H9 (cell line): Measurements from ENCODE around the gene PRTN3. TPM values are rescaled to one million over a fixed set of nuclear protein-coding genes. Genes with fewer than 3 reads are reported as not detected.

Experiments
- DNase-seq: peaks from one replicate; pipeline ENCODE4 v3.0.0-alpha.2; 2017
- H2AFZ ChIP-seq: one replicate; pipeline ENCODE4 v1.6.1; 2013; ENCODE audit warnings: mild to moderate bottlenecking, low read length, control low read depth, moderate library complexity
- H2AK5ac ChIP-seq: 2 replicates; pipeline ENCODE4 v1.6.1; 2013; ENCODE audit warnings: low read length, control low read depth, mixed read lengths; ENCODE audit not compliant: insufficient read length
- H2BK120ac ChIP-seq: one replicate; pipeline ENCODE4 v1.6.1; 2013; ENCODE audit warnings: low read depth, mild to moderate bottlenecking, low read length, control low read depth, inconsistent platforms; ENCODE audit not compliant: poor library complexity, severe bottlenecking
- H2BK12ac ChIP-seq: 2 replicates; pipeline ENCODE4 v1.6.1; 2013; ENCODE audit warnings: low read length, control low read depth, mixed read lengths, low read depth; ENCODE audit not compliant: insufficient read length
- H2BK15ac ChIP-seq: 2 replicates; pipeline ENCODE4 v1.6.1; 2013; ENCODE audit warnings: low read depth, low read length, control low read depth
- H2BK20ac ChIP-seq: one replicate; pipeline ENCODE4 v1.6.1; 2013; ENCODE audit warnings: low read depth, mild to moderate bottlenecking, low read length, control low read depth, inconsistent platforms; ENCODE audit not compliant: poor library complexity, severe bottlenecking
- H2BK5ac ChIP-seq: 2 replicates; pipeline ENCODE4 v1.6.1; 2013; ENCODE audit warnings: low read length, control low read depth, mixed read lengths; ENCODE audit not compliant: insufficient read length
- H3K14ac ChIP-seq: 2 replicates; pipeline ENCODE4 v1.6.1; 2013; ENCODE audit warnings: low read length, control low read depth; ENCODE audit not compliant: insufficient read depth
- H3K18ac ChIP-seq: 2 replicates; pipeline ENCODE4 v1.6.1; 2013; ENCODE audit warnings: low read depth, mild to moderate bottlenecking, mixed read lengths, low read length, control low read depth; ENCODE audit not compliant: insufficient read length
- H3K23ac ChIP-seq: 2 replicates; pipeline ENCODE4 v1.6.1; 2013; ENCODE audit warnings: low read length, control low read depth, mixed read lengths, low read depth; ENCODE audit not compliant: insufficient read length
- H3K23me2 ChIP-seq: 2 replicates; pipeline ENCODE4 v1.6.1; 2013; ENCODE audit warnings: low read depth, mild to moderate bottlenecking, mixed read lengths, low read length, control low read depth; ENCODE audit not compliant: insufficient read length, poor library complexity, severe bottlenecking
- H3K27ac ChIP-seq: 2 replicates; pipeline ENCODE4 v1.5.1; 2013; ENCODE audit warnings: low read length, control low read depth, mixed read lengths, low read depth; ENCODE audit not compliant: insufficient read length
- H3K27me3 ChIP-seq: 2 replicates; pipeline ENCODE4 v1.6.1; 2013; ENCODE audit warnings: low read length, control low read depth, inconsistent platforms; ENCODE audit not compliant: insufficient read depth
- H3K4ac ChIP-seq: 2 replicates; pipeline ENCODE4 v1.6.1; 2013; ENCODE audit warnings: low read depth, mild to moderate bottlenecking, control low read depth, inconsistent platforms, low read length, moderate library complexity
- H3K4me1 ChIP-seq: 2 replicates; pipeline ENCODE4 v1.6.1; 2013; ENCODE audit warnings: low read length, control low read depth, inconsistent platforms; ENCODE audit not compliant: insufficient read depth
- H3K4me2 ChIP-seq: 2 replicates; pipeline ENCODE4 v1.6.1; 2013; ENCODE audit warnings: low read length, control low read depth, mixed read lengths; ENCODE audit not compliant: insufficient read length, insufficient read depth
- H3K56ac ChIP-seq: 2 replicates; pipeline ENCODE4 v1.6.1; 2013; ENCODE audit warnings: low read depth, mild to moderate bottlenecking, mixed read lengths, low read length, control low read depth; ENCODE audit not compliant: insufficient read length
- H3K79me1 ChIP-seq: 2 replicates; pipeline ENCODE4 v1.6.1; 2013; ENCODE audit warnings: low read depth, mild to moderate bottlenecking, moderate library complexity, low read length, control low read depth, inconsistent platforms; ENCODE audit not compliant: insufficient read depth, poor library complexity, severe bottlenecking
- H3K79me2 ChIP-seq: 2 replicates; pipeline ENCODE4 v1.6.1; 2013; ENCODE audit warnings: low read length, control low read depth, inconsistent platforms; ENCODE audit not compliant: insufficient read depth
- H3K9ac ChIP-seq: 2 replicates; pipeline ENCODE4 v1.6.1; 2013; ENCODE audit warnings: low read length, control low read depth, mixed read lengths; ENCODE audit not compliant: insufficient read length; ENCODE audit errors: extremely low read depth
- H3K9me3 ChIP-seq: one replicate; pipeline ENCODE4 v1.6.1; 2013; ENCODE audit warnings: low read depth, low read length, inconsistent platforms; ENCODE audit not compliant: control insufficient read depth
- H3T11ph ChIP-seq: one replicate; pipeline ENCODE4 v1.6.1; 2013; ENCODE audit warnings: mild to moderate bottlenecking, low read length, control low read depth, inconsistent platforms
- H4K20me1 ChIP-seq: one replicate; pipeline ENCODE4 v1.6.1; 2013; ENCODE audit not compliant: control insufficient read depth, insufficient read length, insufficient read depth
- H4K5ac ChIP-seq: 2 replicates; pipeline ENCODE4 v1.6.1; 2013; ENCODE audit warnings: low read depth, mild to moderate bottlenecking, mixed read lengths, low read length, control low read depth; ENCODE audit not compliant: insufficient read length
- H4K8ac ChIP-seq: replicated peaks from 2 replicates; pipeline ENCODE4 v1.6.1; 2013; ENCODE audit warnings: low read length, control low read depth, mixed read lengths, low read depth; ENCODE audit not compliant: insufficient read length
- H4K91ac ChIP-seq: 2 replicates; pipeline ENCODE4 v1.6.1; 2013; ENCODE audit warnings: low read depth, mild to moderate bottlenecking, moderate library complexity, mixed read lengths, low read length, control low read depth; ENCODE audit not compliant: insufficient read length
- H3K27ac Mint-ChIP-seq, 3 experiments: 2 replicates in 2 of 3; 3 replicates in 1 of 3; pipeline ENCODE4 v1.8.0; 2020 to 2021; ENCODE audit warnings: mixed read lengths in 3 of 3, mild to moderate bottlenecking in 1 of 3, moderate library complexity in 1 of 3
- H3K27me3 Mint-ChIP-seq: 2 replicates; pipeline ENCODE4 v1.8.0; 2021; ENCODE audit warnings: low read depth, mild to moderate bottlenecking, moderate library complexity, mixed read lengths
- H3K36me3 Mint-ChIP-seq, 3 experiments: 2 replicates in 2 of 3; 3 replicates in 1 of 3; pipeline ENCODE4 v1.8.0; 2020 to 2021; ENCODE audit warnings: low read depth in 3 of 3, mixed read lengths in 3 of 3; ENCODE audit not compliant: insufficient read depth in 1 of 3
- H3K4me1 Mint-ChIP-seq, 2 experiments: 2 replicates each; pipeline ENCODE4 v1.8.0; 2020; ENCODE audit warnings: mixed read lengths in 2 of 2
- H3K4me3 Mint-ChIP-seq, 2 experiments: 2 replicates in 1 of 2; 3 replicates in 1 of 2; pipeline ENCODE4 v1.8.0; 2020 to 2021; ENCODE audit warnings: mild to moderate bottlenecking in 2 of 2, mixed read lengths in 2 of 2, moderate library complexity in 1 of 2
- H3K9me3 Mint-ChIP-seq, 2 experiments: 2 replicates in 1 of 2; 3 replicates in 1 of 2; pipeline ENCODE4 v1.8.0; 2020; ENCODE audit warnings: mild to moderate bottlenecking in 2 of 2, mixed read lengths in 2 of 2, moderate library complexity in 1 of 2
- WGBS: extraction: QIAGEN DNeasy Blood & Tissue Kit; methylation state at CpG from one replicate; pipeline ENCODE4 v1.1.7; 2013; ENCODE audit warnings: missing lambda C conversion rate, low lambda C conversion rate, mixed read lengths; ENCODE audit not compliant: insufficient read length; ENCODE audit errors: extremely low coverage; 5-methylcytosine and 5-hydroxymethylcytosine counted together
- total RNA-seq: library from RNA; stranded (reverse); gene quantifications from 2 replicates; pipeline ENCODE4 v1.2.1, GENCODE V29; 2021
- TF ChIP-seq, protein P1 (sequence below): fragments of 200-600 bp; sonication (generic); conservative IDR thresholded peaks from 3 replicates; pipeline ENCODE4 v1.8.0; 2021; ENCODE audit warnings: antibody characterized with exemption, mild to moderate bottlenecking

Gene PRTN3
- total RNA-seq, 1 experiment from 2014 or later = 0.31 TPM

DNA sequence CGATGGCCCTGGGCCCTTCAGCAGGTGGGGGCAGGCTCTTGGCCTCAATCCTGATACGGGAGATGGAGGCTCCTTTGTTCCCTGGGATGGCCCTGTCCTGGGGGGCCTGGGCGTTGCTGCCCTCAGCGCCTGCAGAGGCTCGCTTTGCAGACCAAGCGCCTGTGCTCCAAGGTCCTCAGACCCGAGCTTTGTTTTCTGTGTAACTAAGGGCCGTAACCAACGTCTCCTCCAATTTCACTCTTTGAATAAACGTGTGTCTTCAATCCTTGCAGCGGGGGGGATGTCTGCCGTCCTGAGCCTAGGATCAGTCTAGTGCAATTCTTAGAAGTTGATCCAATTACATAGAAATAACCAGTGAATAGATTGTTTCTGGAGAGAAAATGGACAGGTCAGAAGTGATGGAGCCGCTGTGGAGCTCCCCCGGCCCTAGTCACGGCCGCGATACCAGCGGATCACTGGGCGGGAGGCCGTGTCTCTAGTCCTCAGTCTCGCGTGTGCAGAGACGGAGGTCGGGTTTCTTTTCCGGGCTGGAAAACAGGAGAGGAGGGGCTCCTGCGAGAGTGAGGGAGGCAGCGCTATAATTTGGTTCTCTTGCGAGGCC is 38.2 kb upstream of the PRTN3 start:
- no peak overlapping the region for H2BK5ac ChIP-seq
- peak; percentile 27 for DNase-seq
- H3K9ac ChIP-seq = no peak overlapping the region
- H3K79me2 ChIP-seq = peaks cover 63% of the 10 kb centered on the region
- H2BK20ac ChIP-seq = no peak overlapping the region
- no peak overlapping the region for H2AFZ ChIP-seq
- no peak overlapping the region for H4K8ac ChIP-seq
- no peak overlapping the region for H3K18ac ChIP-seq
- H3K9me3 Mint-ChIP-seq = no peaks in the 10 kb centered on the region; a peak in 1 of 5 replicates
- H2BK15ac ChIP-seq = no peak overlapping the region
- no peak overlapping the region for H3K23ac ChIP-seq
- H2BK120ac ChIP-seq = no peak overlapping the region
- H4K5ac ChIP-seq = no peak overlapping the region
- H3K4me1 Mint-ChIP-seq = peaks cover 23 to 36% of the 10 kb centered on the region in 2 experiments
- no CpG with 5 or more reads among the region's 28 CpGs for WGBS
- no peak overlapping the region for H3K56ac ChIP-seq
- no peak overlapping the region for H2AK5ac ChIP-seq
- H3K27ac Mint-ChIP-seq = peak overlapping the region; percentile 67 to 91 (median 80)
- no peak overlapping the region for H3K27ac ChIP-seq
- peaks cover 56 to 79% (median 75%) of the 10 kb centered on the region in 3 experiments for H3K36me3 Mint-ChIP-seq
- peaks cover 4% of the 10 kb centered on the region for H4K20me1 ChIP-seq
- peaks cover 9% of the 10 kb centered on the region for H3K23me2 ChIP-seq
- H3K79me1 ChIP-seq = peaks cover 13% of the 10 kb centered on the region
- H4K91ac ChIP-seq = no peak overlapping the region
- H3K27me3 Mint-ChIP-seq = no peaks in the 10 kb centered on the region
- no peak overlapping the region for H3K4me2 ChIP-seq
- peak overlapping the region; percentile 12 to 71 for H3K4me3 Mint-ChIP-seq
- no peaks in the 10 kb centered on the region for H3K27me3 ChIP-seq
- H3K4me1 ChIP-seq = no peaks in the 10 kb centered on the region; the same call in 1 of the 2 replicates
- no peak overlapping the region; the same call in 1 of the 2 replicates for H3K14ac ChIP-seq
- H3K4ac ChIP-seq = no peak overlapping the region
- H3K9me3 ChIP-seq = no peaks in the 10 kb centered on the region
- no peak overlapping the region for H2BK12ac ChIP-seq
- TF ChIP-seq, protein P1, sequence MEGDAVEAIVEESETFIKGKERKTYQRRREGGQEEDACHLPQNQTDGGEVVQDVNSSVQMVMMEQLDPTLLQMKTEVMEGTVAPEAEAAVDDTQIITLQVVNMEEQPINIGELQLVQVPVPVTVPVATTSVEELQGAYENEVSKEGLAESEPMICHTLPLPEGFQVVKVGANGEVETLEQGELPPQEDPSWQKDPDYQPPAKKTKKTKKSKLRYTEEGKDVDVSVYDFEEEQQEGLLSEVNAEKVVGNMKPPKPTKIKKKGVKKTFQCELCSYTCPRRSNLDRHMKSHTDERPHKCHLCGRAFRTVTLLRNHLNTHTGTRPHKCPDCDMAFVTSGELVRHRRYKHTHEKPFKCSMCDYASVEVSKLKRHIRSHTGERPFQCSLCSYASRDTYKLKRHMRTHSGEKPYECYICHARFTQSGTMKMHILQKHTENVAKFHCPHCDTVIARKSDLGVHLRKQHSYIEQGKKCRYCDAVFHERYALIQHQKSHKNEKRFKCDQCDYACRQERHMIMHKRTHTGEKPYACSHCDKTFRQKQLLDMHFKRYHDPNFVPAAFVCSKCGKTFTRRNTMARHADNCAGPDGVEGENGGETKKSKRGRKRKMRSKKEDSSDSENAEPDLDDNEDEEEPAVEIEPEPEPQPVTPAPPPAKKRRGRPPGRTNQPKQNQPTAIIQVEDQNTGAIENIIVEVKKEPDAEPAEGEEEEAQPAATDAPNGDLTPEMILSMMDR = no peak
- no peak overlapping the region for H3T11ph ChIP-seq
